ENCODE results near the gene CTR9.
"Not testable (repeated sequence)": the region's sequence is repeated elsewhere in the genome, so short reads cannot be mapped to it uniquely, and the experiment has no call there.

Gene CTR9

GRCh38 chr11:10822491-10822890 is 71.4 kb downstream of the CTR9 start:
- DNase-seq (ENCODE audit: low read depth in 2 of 2), result not testable (repeated sequence)

- no peak for DNase-seq (ENCODE audit: low read depth in 2 of 2)
Observed at GRCh38 chr11:10823152-10823579, 72.1 kb downstream of the CTR9 start.

GRCh38 chr11:10824888-10825287 is 73.8 kb downstream of the CTR9 start:
- no peak for DNase-seq (ENCODE audit: low read depth in 2 of 2)

- no peak for DNase-seq (ENCODE audit: low read depth in 2 of 2)
Observed at GRCh38 chr11:10828402-10828801, 77.4 kb downstream of the CTR9 start.

GRCh38 chr11:10829139-10829538 is 78.1 kb downstream of the CTR9 start:
- no peak for DNase-seq (ENCODE audit: low read depth in 2 of 2)

Measured in activated CD4-positive, alpha-beta T cell treated with anti-CD3 and anti-CD28 coated beads for 24 hours (primary cell).